22Rv1 (cell line): ENCODE results near the gene CAMTA1.

Experiments
- CTCF ChIP-seq: fragments of 450-650 bp; IDR thresholded peaks from 2 replicates; pipeline ENCODE4 v1.5.1; 2017; ENCODE audit warnings: mild to moderate bottlenecking
- ZFX ChIP-seq: fragments of 450-650 bp; IDR thresholded peaks from 2 replicates; pipeline ENCODE4 v1.6.1; 2017; ENCODE audit warnings: antibody characterized with exemption, borderline replicate concordance

- TF ChIP-seq CTCF (no peak), ZFX (no peak)
Measured at GRCh38 chr1:7355646-7356045, 570.4 kb downstream of the CAMTA1 start.
